Measurements from ENCODE around the gene TGFBR3.

Gene TGFBR3

DNA sequence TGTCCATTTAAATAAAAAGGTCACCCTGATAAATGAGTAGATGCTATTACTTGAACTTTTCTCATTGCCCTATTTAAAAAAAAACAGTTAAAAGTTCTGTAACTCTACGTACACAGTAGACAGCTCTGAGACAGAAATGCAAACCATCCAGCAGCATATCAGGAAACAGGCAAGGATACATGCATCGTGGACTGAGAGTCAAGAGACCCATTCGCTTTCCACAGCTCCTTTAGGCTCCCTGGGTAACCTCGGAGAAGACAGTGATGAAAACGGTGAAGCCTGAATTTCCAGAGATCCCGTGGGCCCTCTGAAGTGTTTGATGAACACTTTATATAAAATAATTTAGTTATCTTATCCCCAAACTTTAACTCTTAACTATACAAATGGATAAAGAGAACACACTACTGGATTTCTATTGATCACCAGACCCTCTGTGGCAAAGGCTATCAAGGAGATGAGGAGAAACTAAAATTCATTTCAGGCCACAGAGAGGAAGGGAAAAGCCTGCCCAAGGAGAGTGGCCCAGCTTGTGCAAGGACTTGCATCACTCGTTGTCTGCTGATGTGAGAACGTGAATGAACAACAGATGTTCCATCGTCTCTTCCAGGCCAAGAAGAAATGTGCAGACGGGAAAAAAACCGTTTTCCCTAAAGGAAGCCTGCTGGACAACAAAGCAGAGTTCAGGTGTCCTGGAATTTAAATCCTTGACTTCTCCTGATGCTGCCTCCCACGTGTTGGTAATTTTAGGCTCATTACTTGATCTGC lies 131.0 kb downstream of the TGFBR3 start:
- DNase-seq (ENCODE audit: low read depth), result no peak

DNA sequence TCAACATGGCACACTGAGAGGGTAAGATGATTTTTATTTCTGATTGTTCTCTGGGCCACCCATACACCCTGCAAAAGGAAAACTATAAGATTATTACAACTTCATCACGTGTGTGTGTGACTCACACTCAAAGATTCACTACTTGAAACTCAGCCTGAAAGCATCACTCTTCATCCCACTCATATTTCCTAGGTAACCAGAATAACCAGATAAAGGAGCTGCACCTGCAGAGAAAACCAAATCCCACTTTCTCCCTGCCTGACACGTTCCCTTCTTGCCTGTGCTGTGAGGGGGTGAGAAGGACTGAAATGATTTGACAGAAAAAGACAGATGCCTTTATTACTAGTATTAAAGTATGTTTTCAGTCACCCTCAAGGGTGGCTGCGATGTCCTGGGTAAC lies 131.6 kb downstream of the TGFBR3 start:
- no peak for DNase-seq (ENCODE audit: low read depth)

DNA sequence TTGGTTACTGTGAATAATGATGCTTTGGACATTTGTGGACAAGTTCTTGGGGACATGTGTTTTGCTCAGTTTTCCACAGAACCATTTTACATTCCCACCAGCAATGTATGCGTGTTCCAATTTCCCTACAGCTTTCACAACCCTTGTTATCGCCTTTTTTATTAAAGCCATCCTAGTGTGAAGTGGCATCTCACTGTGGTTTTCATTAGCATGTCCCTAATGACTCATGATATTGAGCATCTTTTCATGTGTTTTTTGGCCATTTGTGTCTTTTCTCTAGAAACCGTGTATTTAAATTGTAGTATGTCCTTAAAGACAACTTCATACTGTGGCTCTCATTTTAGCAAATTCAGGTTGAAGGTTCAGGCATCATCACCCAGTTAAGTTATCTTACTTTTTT lies 132.1 kb downstream of the TGFBR3 start:
- no peak for DNase-seq (ENCODE audit: low read depth)

- DNase-seq (ENCODE audit: low read depth), result no peak
Observed at GRCh38 chr1:91752324-91752723, 133.6 kb downstream of the TGFBR3 start.

- DNase-seq (ENCODE audit: low read depth), result no peak
Observed at GRCh38 chr1:91751275-91751674, 134.7 kb downstream of the TGFBR3 start.

GRCh38 chr1:91750398-91750996 lies 135.5 kb downstream of the TGFBR3 start:
- DNase-seq (ENCODE audit: low read depth), result no peak

DNA sequence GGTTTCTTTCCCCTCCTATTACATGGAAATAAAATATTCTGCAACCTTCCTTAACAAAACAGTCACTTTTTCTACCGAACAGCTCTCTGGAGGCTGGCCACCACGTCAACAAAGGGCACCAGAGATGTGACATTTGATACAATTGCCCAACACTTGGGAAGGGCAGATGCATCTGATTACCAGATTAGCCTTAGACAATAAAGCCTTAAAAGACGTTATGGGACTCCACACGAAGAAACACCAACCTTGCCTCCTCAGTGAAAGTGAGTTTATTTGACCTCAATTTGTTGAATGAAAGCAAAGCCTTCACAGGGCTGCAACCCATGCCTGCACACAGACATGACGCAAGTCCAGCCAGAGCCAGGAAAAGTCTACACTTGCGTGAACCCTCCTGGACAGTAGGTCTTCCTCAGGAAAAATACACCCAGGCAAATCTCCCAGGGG lies 136.1 kb downstream of the TGFBR3 start:
- no peak for DNase-seq (ENCODE audit: low read depth)

DNA sequence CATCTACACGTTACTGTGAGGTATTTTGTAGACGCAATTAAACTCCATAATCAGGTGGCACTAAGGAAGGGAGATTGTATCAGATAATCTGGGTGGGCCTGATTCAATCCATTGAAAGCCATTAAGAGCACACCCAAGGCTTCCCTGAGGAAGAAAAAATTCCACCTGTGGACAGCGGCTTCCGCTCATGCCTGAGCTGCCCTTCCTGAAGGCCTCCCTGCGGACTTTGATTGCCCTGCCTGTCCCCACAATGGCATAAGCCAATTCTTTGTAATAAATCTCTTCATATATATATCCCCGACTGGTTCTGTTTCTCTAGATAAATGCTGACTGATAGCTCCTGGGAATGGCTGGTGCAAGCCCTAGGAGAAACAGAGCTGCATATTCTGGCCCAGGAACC lies 138.3 kb downstream of the TGFBR3 start:
- no peak for DNase-seq (ENCODE audit: low read depth)

GRCh38 chr1:91746728-91747338 lies 139.1 kb downstream of the TGFBR3 start:
- DNase-seq (ENCODE audit: low read depth), result no peak

DNA sequence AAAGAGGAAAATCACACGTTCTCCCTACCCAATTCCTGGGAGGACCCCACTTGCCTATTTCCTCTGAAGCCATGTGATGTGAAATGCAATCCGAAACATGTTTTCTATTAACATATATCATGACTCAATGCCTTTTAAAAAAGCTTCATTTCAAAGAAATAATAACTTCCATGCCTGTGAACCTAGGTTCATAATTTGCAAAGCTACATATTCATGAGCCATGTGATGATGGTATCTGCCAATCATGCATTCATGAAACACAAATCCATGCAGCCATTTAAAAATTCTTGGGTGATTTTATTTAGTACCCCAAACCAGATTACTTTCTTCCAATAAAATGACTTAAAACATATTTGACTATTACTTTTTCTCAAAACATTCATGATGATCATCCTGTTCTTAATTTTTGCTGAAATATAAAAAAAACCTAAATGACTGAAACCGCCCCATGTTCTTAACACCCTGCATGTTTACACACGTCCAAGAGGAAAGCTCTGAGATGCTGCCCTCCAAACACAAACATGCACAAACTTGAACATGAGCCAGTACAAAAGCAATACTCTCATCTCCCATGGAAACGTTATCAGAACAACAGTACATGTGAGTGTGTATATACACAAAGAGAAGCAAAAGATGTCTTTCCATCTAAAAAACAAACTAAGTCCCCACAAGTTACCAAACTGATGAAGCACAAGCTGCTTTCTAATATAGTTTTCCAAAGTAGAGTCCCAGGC lies 140.1 kb downstream of the TGFBR3 start:
- DNase-seq (ENCODE audit: low read depth), result no peak

- no peak for DNase-seq (ENCODE audit: low read depth)
Observed at GRCh38 chr1:91744953-91745639, 140.9 kb downstream of the TGFBR3 start.

GRCh38 chr1:91742848-91743292 lies 143.1 kb downstream of the TGFBR3 start:
- DNase-seq (ENCODE audit: low read depth), result no peak

DNA sequence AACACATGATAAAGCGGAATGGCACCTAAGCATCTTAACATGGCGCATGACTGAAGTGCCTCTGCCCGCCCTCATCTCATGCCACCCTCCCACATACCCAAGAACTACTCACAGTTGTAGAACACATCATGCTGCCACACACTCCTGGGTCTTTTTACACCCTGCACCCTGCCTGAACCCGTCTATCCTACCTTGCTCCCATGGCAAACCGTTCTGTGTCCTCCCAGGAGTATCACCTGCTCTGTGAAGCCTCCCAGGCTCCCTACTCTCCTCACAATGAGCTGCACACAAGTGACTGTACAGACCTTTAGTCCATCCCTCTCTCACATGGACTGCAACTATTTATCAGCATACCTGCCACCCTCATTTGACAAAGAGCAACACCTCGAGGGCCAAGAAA lies 144.0 kb downstream of the TGFBR3 start:
- DNase-seq (ENCODE audit: low read depth), result no peak

DNA sequence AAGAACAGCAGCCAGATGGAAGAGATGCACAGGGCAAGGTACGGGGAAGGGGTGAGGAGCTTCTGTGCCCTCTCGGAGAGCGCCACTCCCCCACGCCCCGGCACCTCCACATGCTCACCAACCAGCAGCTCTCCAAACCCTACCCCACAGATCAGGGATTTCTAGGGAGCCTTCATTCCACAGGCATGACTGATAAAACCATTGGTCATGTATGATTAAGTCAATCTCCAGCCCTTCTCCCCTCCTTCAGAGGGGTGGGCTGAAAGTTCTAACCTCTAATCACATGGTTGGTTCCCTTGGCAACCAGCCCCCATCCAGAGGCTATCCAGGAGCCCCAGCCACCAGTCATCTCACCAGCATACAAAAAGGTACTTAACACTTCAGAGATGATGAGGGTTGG lies 144.7 kb downstream of the TGFBR3 start:
- DNase-seq (ENCODE audit: low read depth), result no peak

DNA sequence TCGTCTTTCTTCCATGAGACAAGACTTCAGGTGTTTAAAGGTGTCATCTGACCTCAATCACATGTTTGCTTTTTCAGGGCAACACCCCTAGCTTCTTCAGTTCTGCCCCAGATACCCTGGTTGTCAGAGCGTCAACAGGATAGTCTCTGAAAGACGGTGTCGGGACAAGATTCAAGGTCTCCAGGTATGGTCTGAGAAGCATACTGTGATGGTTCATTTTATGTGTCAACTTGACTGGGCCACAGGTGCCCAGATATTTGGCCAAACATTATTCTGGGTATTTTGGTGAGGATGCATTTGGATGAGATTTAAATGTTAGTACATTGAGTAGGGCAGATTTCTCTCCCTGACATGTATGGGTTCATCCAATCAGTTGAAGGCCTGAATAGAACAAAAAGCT lies 148.3 kb downstream of the TGFBR3 start:
- no peak for DNase-seq (ENCODE audit: low read depth)

GRCh38 chr1:91736715-91737615 lies 149.0 kb downstream of the TGFBR3 start:
- DNase-seq (ENCODE audit: low read depth), result no peak

DNA sequence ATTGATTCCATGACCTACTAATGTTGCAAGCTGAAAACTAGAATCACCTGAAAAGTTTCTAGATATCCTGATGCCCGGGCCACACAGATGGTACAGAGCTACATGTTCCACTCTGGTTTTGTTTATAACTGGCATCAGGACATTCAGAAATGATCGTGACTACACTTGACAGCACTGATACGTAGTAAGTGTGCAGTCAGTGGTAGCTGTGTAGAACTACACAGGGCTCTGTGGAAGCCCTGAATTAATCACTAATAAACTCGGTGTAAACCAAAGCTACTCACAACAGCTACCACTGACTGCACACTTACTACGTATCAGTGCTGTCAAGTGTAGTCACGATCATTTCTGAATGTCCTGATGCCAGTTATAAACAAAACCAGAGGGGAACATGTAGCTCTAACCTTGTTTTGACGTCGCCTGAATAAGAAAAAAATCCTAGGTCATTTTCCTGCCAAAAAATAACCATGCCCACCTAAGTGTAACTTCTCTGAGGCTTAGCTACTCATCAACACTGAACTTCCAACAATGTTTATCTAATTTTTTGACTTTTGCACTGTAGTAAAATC lies 149.7 kb downstream of the TGFBR3 start:
- DNase-seq (ENCODE audit: low read depth), result no peak

DNA sequence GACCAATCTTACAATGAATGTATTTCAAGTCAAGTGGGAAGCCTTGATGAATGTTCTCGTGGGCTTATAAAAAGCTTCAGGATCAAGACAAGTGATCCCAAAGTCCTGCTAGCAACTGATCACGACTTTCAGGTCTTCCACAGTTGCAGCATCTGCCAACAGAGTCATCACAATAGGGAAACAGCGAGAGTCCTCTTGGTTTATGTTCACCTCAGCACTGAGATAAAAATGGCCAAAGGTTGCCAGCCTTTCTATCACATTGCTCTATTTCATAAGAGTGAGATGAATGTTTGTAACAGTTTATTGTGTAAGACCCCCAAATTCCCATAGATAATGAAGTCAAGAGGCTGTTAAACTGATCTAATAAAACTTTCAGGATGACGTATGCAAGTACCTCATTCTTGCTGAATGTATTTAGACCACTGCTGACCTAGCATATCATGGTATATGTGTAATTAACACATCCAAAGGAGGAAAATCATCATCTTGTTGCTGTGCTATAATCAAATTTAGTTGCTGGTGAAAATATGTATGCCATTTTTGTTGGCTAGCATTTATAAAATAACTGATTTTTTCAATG lies 150.6 kb downstream of the TGFBR3 start:
- no peak for DNase-seq (ENCODE audit: low read depth)

DNA sequence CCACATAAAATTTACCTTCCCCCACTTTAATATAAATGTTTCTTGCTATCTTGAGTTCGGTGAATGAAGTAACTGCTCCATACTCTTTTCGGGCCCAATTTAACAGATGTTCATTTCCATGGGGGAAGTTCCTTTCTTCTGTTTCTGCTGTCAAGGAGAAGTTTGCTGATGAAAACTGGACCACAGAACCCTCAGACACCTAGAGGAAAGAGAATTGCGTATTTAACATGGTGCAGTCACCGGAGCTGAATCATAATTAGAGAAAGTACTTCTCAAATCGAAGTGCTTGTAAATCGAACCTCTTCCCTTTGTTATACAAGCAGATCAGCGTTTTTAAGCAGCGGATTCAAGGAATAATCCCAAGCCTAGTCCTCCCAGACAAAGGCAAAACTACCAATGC lies 151.2 kb downstream of the TGFBR3 start:
- DNase-seq (ENCODE audit: low read depth), result no peak

DNA sequence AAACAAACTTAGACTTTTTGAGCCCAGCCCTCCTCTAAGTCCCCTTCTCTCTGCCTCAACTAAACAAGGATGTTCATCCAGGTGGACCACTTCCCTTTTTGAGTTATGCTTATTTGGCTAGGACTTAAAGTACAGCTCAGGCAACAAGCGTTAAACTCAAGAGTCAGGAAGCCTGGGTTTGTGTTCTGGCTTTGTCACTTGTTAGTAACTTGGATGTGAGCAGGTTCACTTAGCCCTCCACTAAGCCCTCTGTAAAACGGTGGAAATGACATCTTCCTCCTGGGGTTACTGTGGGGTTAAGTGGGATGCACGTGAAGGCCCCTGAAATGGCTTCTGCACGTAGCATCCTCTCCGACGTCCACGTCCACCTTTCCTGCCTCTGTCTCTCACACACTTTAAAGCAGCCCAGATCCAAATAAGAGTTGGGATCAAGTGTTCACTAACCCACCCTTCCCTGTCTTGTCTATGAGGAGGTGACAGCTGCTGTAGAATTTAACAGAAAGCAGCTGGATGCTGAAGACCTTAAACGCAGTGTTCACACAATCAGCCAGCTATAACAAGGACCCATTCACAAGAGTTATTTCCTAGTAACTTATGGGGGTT lies 152.7 kb downstream of the TGFBR3 start:
- DNase-seq (ENCODE audit: low read depth), result no peak

All from non-pigmented ciliary epithelial cell (primary cell).